K562 (cell line): ENCODE measurements around the gene GJB6. TPM values are rescaled to one million over a fixed set of nuclear protein-coding genes. Genes with fewer than 3 reads are reported as not detected.

Experiments used
- ATAC-seq: fragments of 200-7000 bp; cut with Tn5 transposase; 3 replicates; pipeline ENCODE4 v1.9.1; 2020; ENCODE audit warnings: moderate library complexity
- BruUV-seq: library from RNA; stranded (reverse); fragments of 400-500 nt; replicated peaks from 2 replicates; lab custom pipeline; 2021; lab: Mats Ljungman, UMichigan
- CTCF ChIA-PET: fragments of 300-600 bp; formaldehyde crosslinking; extraction: SDS; loops from one replicate; lab custom pipeline; 2021; ENCODE audit warnings: low intra/inter-chr PET ratio; lab: Yijun Ruan, JAX
- POLR2A ChIA-PET: fragments of 300-600, 350-650 bp; sonication (Branson Sonifier 250); formaldehyde crosslinking; extraction: SDS; loops from one replicate; lab custom pipeline; 2021; ENCODE audit warnings: antibody characterized with exemption, inconsistent platforms; lab: Yijun Ruan, JAX
- DNase-seq, 4 experiments: peaks; one replicate each; pipeline versions ENCODE4 v3.0.0 to v3.0.0-alpha.2; 2011 to 2018; ENCODE audit warnings: low spot score in 3 of 4, mixed read lengths in 3 of 4; ENCODE audit errors: extremely low read depth in 1 of 4
- FAIRE-seq: peaks from 2 replicates; lab custom pipeline; 2011; peaks lifted over from hg19 to GRCh38; lab: Jason Lieb, UNC
- H2AFZ ChIP-seq: 2 replicates; pipeline ENCODE4 v1.6.0; 2011; ENCODE audit warnings: low read depth, low read length, control low read depth, inconsistent platforms
- H3K27ac ChIP-seq: fragments of 200-600 bp; 3 replicates; pipeline ENCODE4 v1.8.0; 2011; ENCODE audit warnings: low read depth, mild to moderate bottlenecking, control low read depth, inconsistent platforms, low read length, moderate library complexity, mixed read lengths; ENCODE audit errors: extremely low read depth
- H3K27me3 ChIP-seq, 2 experiments: fragments of 300-600 bp in 1 of 2; 2 replicates in 1 of 2; 3 replicates in 1 of 2; pipeline versions ENCODE4 v1.6.0 to v1.8.0; 2011; ENCODE audit warnings: inconsistent platforms in 2 of 2, low read length in 2 of 2, mild to moderate bottlenecking in 1 of 2, mixed read lengths in 1 of 2, moderate library complexity in 1 of 2; ENCODE audit not compliant: control insufficient read depth in 2 of 2, insufficient read depth in 2 of 2
- H3K36me3 ChIP-seq: fragments of 300-600 bp; 3 replicates; pipeline ENCODE4 v1.8.0; 2011; ENCODE audit warnings: mild to moderate bottlenecking, low read length, inconsistent platforms; ENCODE audit not compliant: control insufficient read depth, insufficient read depth
- H3K4me1 ChIP-seq, 2 experiments: fragments of 200-600 bp in 1 of 2; replicated peaks in 1 of 2; 2 replicates in 1 of 2; 3 replicates in 1 of 2; pipeline versions ENCODE4 v1.5.1 to v1.8.0; 2011; ENCODE audit warnings: inconsistent platforms in 2 of 2, low read length in 2 of 2, mild to moderate bottlenecking in 1 of 2, mixed read lengths in 1 of 2, moderate library complexity in 1 of 2; ENCODE audit not compliant: control insufficient read depth in 2 of 2, insufficient read depth in 2 of 2
- H3K4me2 ChIP-seq: 2 replicates; pipeline ENCODE4 v1.6.1; 2011; ENCODE audit warnings: low read length, control low read depth, inconsistent platforms, mixed read lengths; ENCODE audit not compliant: insufficient read depth
- H3K4me3 ChIP-seq: fragments of 200-600 bp; sonication (generic), shearing (Covaris generic); 2 replicates; pipeline ENCODE4 v1.5.1; 2016; ENCODE audit warnings: control low read depth, inconsistent platforms
- H3K79me2 ChIP-seq: fragments of 200-600 bp; 3 replicates; pipeline ENCODE4 v1.8.0; 2011; ENCODE audit warnings: low read length, inconsistent platforms; ENCODE audit not compliant: control insufficient read depth, insufficient read depth
- H3K9ac ChIP-seq, 2 experiments: 2 replicates each; pipeline versions ENCODE4 v1.6.0 to v1.6.1; 2011; ENCODE audit warnings: low read depth in 2 of 2, low read length in 2 of 2, control low read depth in 1 of 2, inconsistent platforms in 1 of 2, mild to moderate bottlenecking in 1 of 2, mixed read lengths in 1 of 2; ENCODE audit not compliant: insufficient read depth in 1 of 2
- H3K9me1 ChIP-seq: one replicate; pipeline ENCODE4 v1.6.0; 2011; ENCODE audit warnings: inconsistent platforms, mild to moderate bottlenecking, low read length, moderate library complexity; ENCODE audit not compliant: control insufficient read depth, insufficient read depth
- H3K9me3 ChIP-seq: replicated peaks from 2 replicates; pipeline ENCODE4 v1.5.1; 2011; ENCODE audit warnings: low read depth, low read length, inconsistent platforms; ENCODE audit not compliant: control insufficient read depth, insufficient read depth
- H4K20me1 ChIP-seq: replicated peaks from 2 replicates; pipeline ENCODE4 v1.6.1; 2011; ENCODE audit warnings: low read length, inconsistent platforms, mixed read lengths; ENCODE audit not compliant: control insufficient read depth, insufficient read depth
- GTF2E2 ChIP-seq: fragments of 200-800 bp; sonication (Bioruptor generic); IDR thresholded peaks from 2 replicates; pipeline ENCODE4 v1.6.1; 2016; ENCODE audit warnings: missing genetic modification characterization, missing compliant biosample characterization
- HNRNPL ChIP-seq: fragments of 200-400 bp; formaldehyde crosslinking; IDR thresholded peaks from 2 replicates; pipeline ENCODE4 v1.6.1; 2017; ENCODE audit warnings: low read depth, mild to moderate bottlenecking, low read length
- IRF2 ChIP-seq: sonication (generic); formaldehyde crosslinking; IDR thresholded peaks from 2 replicates; pipeline ENCODE4 v1.8.1; 2022; ENCODE audit warnings: mild to moderate bottlenecking, missing genetic modification reagents
- NONO ChIP-seq, 2 experiments: fragments of 200-400 bp in 1 of 2; fragments of 450-650 bp in 1 of 2; formaldehyde crosslinking in 1 of 2; IDR thresholded peaks; 2 replicates each; pipeline ENCODE4 v1.6.1; 2017; ENCODE audit warnings: low read depth in 2 of 2, mild to moderate bottlenecking in 2 of 2, moderate library complexity in 2 of 2, low read length in 1 of 2
- SMC3 ChIP-seq: conservative IDR thresholded peaks from 2 replicates; pipeline ENCODE4 v1.6.1; 2011; ENCODE audit warnings: low read depth, low read length, improper control_type of control experiment; ENCODE audit not compliant: insufficient read depth
- SOX6 ChIP-seq: fragments of 450-650 bp; IDR thresholded peaks from 2 replicates; pipeline ENCODE4 v1.6.1; 2014; ENCODE audit warnings: mild to moderate bottlenecking
- ZNF707 ChIP-seq: fragments of 250-450 bp; sonication (Bioruptor Pico); conservative IDR thresholded peaks from 2 replicates; pipeline ENCODE4 v1.8.0; 2022; ENCODE audit warnings: inconsistent platforms, mild to moderate bottlenecking, moderate library complexity
- ZNF717 ChIP-seq: fragments of 250-450 bp; sonication (Bioruptor Pico); IDR thresholded peaks from 2 replicates; pipeline ENCODE4 v1.5.0; 2021
- WGBS: fragments of 100-300 bp; shearing (Covaris generic); methylation state at CpG from one replicate; pipeline ENCODE4 v1.1.6; 2016; ENCODE audit warnings: low coverage, mixed read lengths; ENCODE audit not compliant: insufficient coverage; ENCODE audit errors: missing lambda C conversion rate; 5-methylcytosine and 5-hydroxymethylcytosine counted together
- in situ Hi-C: fragments of 300-500 bp; cut with MboI; formaldehyde crosslinking; loops from 4 replicates; pipeline ENCODE4 v1.15.0; 2018; ENCODE audit warnings: inconsistent platforms, mixed read lengths
- intact Hi-C: fragments of 100-400 bp; cut with micrococcal nuclease; formaldehyde crosslinking; loops from 2 replicates; pipeline ENCODE4 v1.14.2; 2022
- polyA plus RNA-seq, 8 experiments: library from polyadenylated mRNA; depleted of rRNA in 4 of 8; stranded (reverse) in 5 of 8; unstranded in 3 of 8; fragments of >200 nt; fragmentation: Nextera tagmentation in 2 of 8; fragmentation: Illumina TruSeq in 1 of 8; extraction: Ambion mirVana in 2 of 8; extraction: Trizol in 1 of 8; gene quantifications; 2 replicates each; pipeline versions ENCODE4 v1.2.1 to v1.2.3, GENCODE V29; 2011 to 2014; ENCODE audit warnings: inconsistent platforms in 1 of 8, missing spikeins in 1 of 8
- total RNA-seq, 7 experiments: library from RNA; depleted of rRNA in 6 of 7; stranded (reverse); fragments of >200 nt in 6 of 7; fragmentation: Illumina TruSeq in 2 of 7; extraction: Trizol in 2 of 7; gene quantifications; 2 replicates each; pipeline versions ENCODE4 v1.2.1 to v1.2.3, GENCODE V29; 2011 to 2021; ENCODE audit warnings: low replicate concordance in 1 of 7

Gene GJB6
- total and polyA plus RNA-seq, 9 of the 15 experiments (the other 6 are each of a cell fraction or from before 2014, with no cell fraction given): not detected

DNA sequence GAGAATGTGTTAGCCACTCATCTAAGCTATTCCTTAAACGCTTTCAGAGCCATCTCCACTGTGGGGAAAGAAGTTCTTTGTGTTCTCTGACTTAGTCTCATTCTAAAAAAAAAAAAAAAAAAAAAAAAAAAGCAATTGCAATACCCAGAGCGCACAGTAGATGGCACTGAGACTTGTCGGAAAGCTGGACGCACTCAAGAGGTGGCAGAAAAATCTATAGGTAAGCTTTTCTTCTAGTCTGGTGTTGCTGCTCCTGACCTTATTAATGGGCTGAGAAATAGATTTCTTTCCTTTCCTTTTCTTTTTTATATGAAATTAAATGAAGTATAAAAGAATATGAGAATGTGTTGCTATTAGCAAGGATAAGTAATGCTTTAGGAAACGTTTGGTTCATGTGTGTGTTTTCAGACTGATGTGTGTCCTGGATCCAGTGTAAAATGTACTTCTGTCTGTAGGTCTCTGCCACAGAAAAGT lies 34.7 kb downstream of the GJB6 start (continued):
- TF ChIP-seq SMC3 (0 out of 2 replicates have a peak, but pooled peaks have one; percentile 26), ZNF707 (CRISPR knock-in tag) (no peak)
- TF ChIP-seq, all 486 proteins: peak for 3

DNA sequence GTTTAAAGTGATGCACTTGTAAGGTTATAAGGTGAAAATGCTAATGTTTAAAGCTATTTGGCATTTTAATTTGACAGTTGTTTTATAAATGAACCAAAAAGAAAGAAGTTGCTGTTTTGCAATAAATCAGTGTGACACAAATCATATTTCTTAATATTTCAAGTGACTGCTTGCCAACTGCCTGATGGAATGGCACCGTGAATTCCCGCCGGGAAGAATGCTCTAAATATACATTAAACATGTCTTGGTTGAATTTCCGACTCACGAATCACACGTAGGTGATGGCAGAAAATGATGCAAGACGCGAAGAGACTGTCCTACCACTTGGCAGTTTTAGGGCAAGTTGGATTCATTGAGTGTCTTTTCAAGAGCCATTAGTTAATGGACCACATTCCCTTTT lies 36.3 kb downstream of the GJB6 start:
- no peak overlapping the region for H2AFZ ChIP-seq
- in situ Hi-C loops: no loop called here
- no peaks in the 10 kb centered on the region for H4K20me1 ChIP-seq
- peaks cover 3 to 12% of the 10 kb centered on the region in 2 experiments; a peak in 3 of 5 replicates for H3K27me3 ChIP-seq
- no peak overlapping the region for H3K4me2 ChIP-seq
- no TSS peak for BruUV-seq
- intact Hi-C loops: loop anchor here (5.0 kb wide), 2 partner anchors 292 to 732 kb away; no protein-coding TSS in a partner anchor
- no peak overlapping the region for H3K9ac ChIP-seq
- DNase-seq (no peak), ATAC-seq (no peak), FAIRE-seq (no peak)
- POLR2A ChIA-PET: interaction anchor here (1.8 kb wide), 1 partner anchor 10 kb away, joined by 4 read pairs; no protein-coding TSS in a partner anchor
- TF ChIP-seq ZNF717 (CRISPR knock-in tag) (no peak), IRF2 (CRISPR knock-in tag) (no peak), HNRNPL (no peak), GTF2E2 (tag) (no peak), NONO (IDR thresholded peaks at IDR 0.05; ENCODE audit: low read depth in 2 of 2, low read length in 1 of 2) (no peak), SOX6 (no peak)
- H3K27ac ChIP-seq: no peak overlapping the region
- no peak overlapping the region for H3K4me3 ChIP-seq
- no peaks in the 10 kb centered on the region for H3K9me1 ChIP-seq
- no peaks in the 10 kb centered on the region for H3K9me3 ChIP-seq
- H3K79me2 ChIP-seq: no peaks in the 10 kb centered on the region
- no peaks in the 10 kb centered on the region for H3K36me3 ChIP-seq
- WGBS: 0% methylated on average over 8 of the region's 8 CpGs
- peaks cover 0 to 4% of the 10 kb centered on the region in 2 experiments; a peak in 1 of 5 replicates for H3K4me1 ChIP-seq
- CTCF ChIA-PET: no interaction called here
